Astrocyte of the hippocampus (primary cell): Measurements from ENCODE around the gene S100A6.
A peak's percentile ranks its signal among the peaks of the same experiment; 100 is the strongest.

Source experiments
- DNase-seq: peaks from one replicate; pipeline ENCODE4 v3.0.0; 2011; ENCODE audit warnings: low read depth, low spot score

S100A6 gene

GRCh38 chr1:153503766-153504165, 32.0 kb downstream of the S100A6 start:
- no peak for DNase-seq

DNA sequence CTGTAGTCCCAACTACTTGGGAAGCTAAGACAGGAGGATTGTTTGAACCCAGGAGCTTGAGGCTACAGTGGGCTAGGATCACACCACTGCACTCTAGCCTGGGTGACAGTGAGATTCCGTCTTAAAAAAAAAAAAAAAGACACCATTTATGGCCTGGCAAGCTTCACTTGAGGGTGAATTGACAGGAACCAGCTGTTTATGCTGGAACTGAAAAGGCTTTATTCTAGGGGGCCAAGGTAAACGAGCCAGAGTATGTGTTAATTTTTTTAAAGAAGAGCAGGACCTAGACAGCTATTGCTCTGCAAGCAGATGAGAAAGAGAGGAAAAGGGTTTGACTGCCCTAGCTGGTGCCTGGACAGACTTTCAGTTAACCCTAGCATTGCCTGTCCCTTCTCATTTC, 37.0 kb downstream of the S100A6 start:
- DNase-seq, result no peak

GRCh38 chr1:153495536-153495935, 40.3 kb downstream of the S100A6 start:
- no peak for DNase-seq

DNA sequence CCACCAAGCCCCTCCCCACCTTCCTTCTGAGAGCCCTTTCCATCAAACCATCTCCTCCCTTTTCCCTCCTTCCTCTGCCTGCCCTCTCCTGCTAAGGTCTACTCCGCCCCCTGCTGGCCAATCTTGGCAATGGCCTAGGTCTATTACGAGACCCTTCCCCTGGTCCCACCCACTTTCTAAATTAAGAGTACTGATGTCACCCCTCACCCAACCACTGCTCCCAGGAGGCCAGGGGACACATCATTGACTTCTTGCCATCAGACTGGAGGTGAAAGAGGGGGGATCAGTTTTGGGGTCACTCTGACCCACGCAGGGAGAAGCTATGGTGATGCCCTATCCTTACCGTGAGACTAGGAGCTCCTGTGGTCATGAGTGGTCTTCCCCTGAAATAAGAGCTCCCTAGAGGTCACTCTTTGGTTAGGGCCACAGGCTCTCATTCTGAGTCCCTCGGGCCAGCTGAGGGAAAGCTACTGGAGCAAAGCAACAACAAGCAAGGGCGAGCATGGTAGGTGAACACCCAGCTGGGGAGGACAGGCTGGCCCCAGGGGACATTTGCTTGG, 40.7 kb downstream of the S100A6 start:
- DNase-seq, result peak; percentile 83

GRCh38 chr1:153493343-153493960, 42.3 kb downstream of the S100A6 start:
- no peak for DNase-seq

- peak; percentile 85 for DNase-seq
Measured at GRCh38 chr1:153490272-153491051, 45.3 kb downstream of the S100A6 start.

DNA sequence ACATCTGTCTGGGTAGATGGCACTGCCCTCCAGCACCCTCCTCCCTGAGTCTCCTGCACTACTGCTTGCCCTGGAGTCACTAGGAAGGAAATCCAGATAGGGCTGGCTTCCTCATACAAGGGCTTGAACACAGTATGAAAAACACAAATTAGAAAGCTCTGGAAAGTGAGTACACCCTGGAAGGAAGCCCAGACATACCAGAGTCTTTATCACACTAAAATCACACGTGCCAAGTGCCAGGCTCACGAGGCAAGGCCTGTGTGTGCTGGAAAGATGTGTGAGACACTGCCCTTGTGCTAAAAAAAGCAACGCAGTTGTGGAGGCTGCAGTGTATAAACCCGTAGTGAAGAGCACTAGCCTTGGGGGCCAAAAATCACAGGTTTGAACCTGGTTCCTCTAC, 47.1 kb downstream of the S100A6 start:
- DNase-seq, result peak; percentile 76

DNA sequence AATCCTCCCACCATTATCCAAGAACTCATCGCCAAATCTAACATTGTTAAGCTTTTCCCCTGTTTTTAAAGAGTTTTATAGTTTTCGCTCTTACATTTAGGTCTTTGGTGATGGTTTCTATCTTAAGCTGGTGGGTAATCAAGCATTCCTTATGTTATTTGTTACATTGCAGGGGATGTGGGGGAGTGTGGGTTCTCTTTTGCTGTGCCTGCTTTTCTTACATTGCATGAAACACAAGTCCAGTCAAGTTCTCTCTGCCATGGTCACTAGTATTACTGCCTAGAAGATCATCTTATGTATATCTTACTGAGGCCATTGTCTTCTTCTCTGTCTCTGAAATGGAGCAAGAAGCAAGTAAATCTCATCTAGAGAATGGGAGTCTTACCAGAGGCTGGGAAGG, 48.1 kb downstream of the S100A6 start:
- DNase-seq, result no peak

GRCh38 chr1:153485863-153486262, 49.9 kb downstream of the S100A6 start:
- DNase-seq, result no peak
